GM21825 (cell line): ENCODE results near the gene BCAR1.
"Not testable (repeated sequence)": the region's sequence is repeated elsewhere in the genome, so short reads cannot be mapped to it uniquely, and the experiment has no call there.

Experiments used
- ATAC-seq: cut with Tn5 transposase; IDR thresholded peaks from one replicate; pipeline ENCODE4 v1.9.1; 2021; ENCODE audit warnings: mild to moderate bottlenecking, moderate library complexity; ENCODE audit not compliant: unreplicated experiment

BCAR1 gene

DNA sequence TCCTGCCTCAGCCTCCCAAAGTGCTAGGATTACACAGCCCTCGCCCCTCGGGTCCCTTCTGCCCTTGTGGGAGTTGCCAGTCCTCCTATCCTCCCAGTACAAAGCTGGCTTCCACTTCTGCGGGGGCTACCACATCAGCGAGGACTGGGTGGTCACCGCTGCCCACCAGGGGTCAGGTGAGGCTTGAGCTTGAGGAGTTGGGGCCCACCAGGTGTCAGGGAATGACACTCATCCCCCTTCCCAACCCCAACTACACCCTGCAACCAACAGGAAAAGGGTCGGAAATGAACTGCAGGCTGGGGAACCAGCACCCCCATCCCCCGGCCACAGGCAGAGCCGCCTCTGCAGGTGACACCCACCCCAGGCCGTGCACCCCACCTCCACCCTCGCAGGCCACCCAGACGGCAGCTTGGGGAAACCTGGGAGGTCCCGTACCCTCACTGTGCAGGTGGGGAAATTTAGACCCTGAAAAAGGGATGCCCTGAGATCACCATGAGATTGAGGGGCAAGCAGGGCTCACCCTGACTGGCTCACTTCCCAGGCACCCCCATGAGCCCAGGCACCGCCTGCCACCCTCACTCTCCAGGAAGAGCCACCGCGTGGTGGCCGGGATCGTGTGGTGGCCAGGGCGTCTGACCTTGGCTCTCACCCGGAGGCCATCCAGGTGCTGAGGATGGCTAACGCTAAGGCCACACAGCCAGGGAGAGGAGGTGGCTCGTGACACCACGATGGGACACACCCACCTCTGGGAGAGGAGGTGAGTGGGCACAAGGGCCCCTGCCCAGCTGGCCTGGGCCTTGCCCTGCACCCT is 24.7 kb downstream of the BCAR1 start:
- no peak for ATAC-seq

DNA sequence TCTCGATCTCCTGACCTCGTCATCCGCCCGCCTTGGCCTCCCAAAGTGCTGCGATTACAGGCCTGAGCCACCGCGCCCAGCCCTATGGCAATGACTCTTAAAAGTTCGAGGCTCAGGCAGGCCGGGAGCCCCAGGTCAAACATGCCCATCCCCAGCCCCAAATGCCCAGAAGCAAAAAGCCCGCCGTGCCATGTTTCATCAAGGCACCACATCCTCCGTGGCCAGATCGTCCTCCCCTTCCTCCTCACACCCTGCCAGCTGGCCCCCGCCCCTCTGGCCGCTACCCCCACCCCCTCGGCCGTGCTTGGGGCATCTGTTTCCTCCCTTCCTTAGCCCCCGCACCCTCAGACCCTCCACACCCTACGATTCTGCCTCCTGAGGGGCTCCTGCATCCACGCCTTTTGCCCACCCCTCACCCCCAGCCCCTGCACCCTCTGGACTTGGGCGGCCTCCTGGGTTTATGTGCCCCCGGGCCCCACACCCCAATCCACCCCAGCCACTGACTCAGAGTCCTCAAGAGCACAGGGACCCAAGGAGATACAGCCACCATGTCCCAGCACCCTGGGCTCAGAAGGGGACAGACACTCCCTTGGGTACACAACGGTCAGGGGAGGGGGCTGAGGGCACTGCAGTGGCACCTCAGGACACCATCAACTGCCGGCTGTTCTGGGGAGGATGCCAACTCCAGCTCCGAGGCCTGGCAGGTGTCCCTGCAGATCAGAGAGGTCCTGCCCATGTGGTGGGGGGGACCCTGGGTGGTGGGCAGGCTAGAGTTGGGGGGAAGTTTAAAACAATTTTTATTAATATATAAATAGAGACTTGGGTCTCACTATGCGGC is 25.5 kb downstream of the BCAR1 start:
- ATAC-seq, result no peak

DNA sequence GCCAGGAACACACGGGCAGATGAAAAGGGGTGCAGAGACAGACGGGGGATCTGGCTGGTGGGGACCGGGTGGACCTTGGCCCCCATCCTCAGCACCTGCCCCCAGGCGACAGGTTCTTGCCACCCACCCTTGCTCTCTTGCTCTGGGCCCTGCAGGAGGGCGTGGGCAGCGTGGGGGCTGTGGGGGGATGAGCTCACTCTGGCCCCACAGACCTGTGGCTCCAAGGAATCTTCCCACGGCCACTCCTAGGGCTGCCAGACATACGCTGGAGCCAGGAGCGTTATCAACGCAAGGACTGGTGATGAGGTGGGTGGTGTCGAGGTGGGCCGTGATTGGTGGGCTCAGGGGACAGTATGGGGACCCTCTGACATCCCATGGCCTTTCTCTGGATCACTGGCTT is 26.3 kb downstream of the BCAR1 start:
- no peak for ATAC-seq

DNA sequence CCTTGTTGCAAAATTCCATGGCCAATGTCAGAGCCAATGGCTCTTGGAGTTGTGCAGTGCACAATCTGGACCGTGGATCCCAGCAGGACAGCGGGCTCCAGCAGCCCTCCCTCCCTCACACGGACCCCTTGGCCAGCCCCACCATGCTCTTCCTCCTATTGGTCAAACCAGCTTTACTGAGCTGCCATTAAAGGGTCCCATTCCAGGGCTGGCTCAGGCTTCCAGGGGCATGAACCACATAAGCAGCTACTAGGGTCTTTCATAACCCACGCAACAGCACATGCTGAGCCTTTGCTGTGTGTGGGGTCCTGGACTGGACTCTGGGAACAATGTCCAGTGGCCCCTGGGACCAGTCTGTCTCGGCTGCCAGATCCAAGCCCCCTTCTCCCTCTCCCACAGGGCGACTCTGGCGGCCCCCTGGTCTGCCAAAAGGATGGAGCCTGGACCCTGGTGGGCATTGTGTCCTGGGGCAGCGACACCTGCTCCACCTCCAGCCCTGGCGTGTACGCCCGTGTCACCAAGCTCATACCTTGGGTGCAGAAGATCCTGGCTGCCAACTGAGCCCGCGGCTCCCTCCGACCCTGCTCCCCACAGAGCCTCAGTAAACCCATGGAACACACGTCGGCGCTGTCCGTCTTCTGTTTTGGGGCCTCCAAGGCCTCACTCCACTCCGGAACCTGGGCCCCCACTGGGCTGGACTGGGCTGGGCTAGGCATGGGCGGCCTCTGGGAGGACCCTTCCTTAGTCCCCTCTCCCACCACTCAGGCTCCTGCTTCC is 26.9 kb downstream of the BCAR1 start:
- ATAC-seq, result no peak

DNA sequence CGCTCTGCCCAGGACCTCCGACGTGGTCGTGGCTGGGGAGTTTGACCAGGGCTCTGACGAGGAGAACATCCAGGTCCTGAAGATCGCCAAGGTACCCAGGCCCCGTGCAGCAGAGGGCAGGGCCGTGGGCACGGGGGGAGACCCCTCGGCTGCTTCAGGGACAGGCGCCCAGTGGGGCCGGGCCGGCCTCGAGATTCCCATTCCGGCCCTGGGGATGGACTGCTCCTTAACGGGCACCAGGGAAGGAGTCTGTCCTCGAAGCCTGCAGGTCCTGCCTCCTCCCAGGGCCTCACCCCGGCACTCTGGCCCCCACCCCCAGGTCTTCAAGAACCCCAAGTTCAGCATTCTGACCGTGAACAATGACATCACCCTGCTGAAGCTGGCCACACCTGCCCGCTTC is 28.3 kb downstream of the BCAR1 start:
- not testable (repeated sequence) for ATAC-seq

DNA sequence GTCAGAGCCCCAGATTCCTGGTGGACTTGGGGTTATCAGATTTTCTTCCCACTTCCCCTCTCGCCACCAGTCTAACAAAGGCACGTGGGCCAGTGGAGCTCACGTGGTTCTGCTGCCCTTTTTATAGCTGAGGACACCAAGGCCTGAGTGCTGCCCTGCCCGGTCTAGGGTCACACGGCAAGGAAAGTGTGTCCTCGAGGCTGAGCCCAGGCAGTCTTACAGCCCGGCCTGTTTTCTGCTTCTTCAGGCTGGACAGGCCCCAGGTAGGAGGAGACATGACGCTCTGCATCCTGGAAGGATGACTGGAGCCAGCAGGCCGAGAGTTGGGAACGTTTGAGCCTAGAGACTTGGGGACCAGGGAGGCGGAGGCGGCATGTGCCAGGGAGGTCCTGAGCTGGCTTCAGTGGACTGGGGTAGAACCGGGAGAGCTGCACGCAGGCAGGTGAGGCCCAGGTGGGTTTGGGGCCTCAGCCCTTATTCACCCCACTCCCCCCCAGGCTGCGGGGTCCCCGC is 29.1 kb downstream of the BCAR1 start:
- ATAC-seq, result no peak

DNA sequence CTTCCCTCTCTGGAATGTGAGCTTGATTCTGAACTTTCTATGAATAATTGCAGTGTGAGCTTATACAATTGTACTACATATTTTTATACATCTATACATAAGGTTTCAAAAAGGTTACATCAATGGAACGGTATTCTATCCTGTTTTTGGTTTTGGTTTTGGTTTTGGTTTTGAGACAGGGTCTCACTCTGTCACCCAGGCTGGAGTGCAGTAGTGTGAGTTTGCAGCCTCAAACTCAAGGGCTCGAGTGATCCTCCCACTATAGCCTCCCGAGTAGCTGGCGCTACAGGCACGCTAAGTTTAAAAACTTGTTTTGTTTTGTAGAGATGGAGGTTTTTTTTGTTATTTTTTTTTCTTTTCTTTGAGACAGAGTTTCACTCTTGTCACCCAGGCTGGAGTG is 31.6 kb downstream of the BCAR1 start:
- no peak for ATAC-seq

DNA sequence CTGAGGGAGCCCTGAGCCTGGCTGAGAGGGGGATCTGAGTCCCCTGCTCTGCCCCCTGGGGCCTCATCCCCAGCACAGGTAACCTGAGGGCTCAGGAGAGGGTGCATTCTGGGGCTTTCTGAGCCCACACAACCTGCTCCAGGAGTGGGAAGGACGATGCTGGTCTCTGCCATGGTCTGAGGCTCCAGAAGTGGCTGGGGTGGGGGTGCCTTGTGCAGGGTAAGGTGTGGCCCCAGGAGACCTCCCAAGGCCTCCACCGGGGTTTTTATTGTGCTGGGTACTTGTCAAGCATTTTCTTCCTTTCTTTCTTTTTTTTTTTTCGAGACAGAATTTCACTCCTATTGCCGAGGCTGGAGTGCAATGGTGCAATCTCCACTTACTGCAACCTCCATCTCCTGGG is 32.3 kb downstream of the BCAR1 start:
- no peak for ATAC-seq

DNA sequence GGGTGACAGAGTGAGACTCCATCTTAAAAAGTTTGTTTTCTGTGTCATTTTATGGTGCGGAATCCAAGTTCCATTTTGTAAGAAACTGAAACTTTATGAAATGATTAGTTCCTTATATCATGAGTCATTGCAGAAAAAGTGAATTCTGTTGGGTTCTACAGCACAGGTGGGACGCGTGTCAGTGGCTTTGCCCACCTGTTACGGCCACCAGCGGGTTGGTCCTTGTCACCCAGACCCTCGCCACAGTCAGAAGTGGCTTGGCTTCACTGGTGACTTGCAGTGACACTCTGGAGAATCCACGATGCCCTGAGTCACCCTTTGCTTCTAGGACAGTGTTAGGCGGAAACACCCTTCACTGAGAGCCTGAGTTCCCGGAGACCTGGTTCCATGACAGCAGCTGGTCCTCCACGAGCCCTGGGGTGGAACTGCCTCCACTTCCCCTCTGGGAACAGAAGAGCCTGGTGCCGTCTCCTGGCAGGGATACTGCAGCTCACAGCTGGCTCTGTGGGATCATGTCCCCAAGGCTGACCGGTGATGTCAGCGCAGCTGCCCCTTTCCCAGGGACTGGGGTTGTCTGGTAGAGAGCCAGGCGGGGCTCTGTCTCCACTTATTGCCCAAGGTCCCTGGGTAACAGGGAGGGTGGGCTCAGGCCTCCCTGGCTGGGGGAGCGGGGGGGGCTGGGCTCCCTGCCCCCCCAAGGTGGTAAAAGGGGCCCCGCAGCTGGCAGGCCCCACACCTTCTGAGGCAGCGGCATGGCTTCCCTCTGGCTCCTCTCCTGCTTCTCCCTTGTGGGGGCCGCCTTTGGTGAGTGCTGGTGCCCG is 33.0 kb downstream of the BCAR1 start, which contains the start of gene CTRB1:
CTRB1 (plus strand) TSS at position 733 of the 821 bp plus-strand sequence; CDS start at position 753, 20 bp downstream.
- ATAC-seq, result peak; percentile 45

DNA sequence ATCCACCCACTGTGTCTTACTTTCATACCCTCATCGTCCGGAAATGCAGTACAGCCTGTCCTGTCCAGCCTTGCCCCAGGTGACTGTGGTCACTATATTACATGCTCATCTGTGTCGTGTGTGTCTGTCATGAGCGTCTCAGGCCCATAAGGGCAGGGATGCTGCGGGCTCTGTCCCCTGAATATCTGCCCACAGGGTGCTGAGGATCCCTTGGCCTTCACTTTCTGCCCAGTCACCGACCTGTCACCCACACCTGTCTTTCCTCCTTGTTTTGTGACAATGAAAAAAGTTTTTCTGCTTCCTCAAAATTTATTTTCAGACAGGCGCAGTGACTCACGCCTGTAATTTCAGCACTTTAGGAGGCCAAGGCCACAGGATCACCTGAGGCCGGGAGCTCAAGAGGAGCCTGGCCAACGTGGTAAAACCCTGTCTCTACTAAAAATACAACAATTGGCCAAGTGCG is 34.0 kb downstream of the BCAR1 start:
- no peak for ATAC-seq

DNA sequence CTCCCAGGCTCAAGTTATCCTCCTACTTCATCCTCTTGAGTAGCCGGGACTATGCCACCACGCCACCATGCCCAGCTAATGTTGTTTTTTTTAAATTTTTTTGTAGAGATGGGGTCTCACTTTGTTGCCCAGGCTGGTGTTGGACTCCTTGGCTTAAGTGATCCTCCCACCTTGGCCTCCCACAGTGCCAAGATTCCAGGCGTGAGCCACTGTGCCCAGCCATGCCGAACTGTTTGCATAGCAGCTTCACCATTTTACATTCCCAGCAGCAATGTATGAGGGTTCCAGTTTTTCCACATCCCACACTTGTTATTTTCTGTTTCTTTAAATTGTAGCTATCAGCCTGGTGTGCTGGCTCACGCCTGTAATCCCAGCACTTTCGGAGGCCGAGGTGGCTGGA is 34.8 kb downstream of the BCAR1 start:
- ATAC-seq, result no peak

DNA sequence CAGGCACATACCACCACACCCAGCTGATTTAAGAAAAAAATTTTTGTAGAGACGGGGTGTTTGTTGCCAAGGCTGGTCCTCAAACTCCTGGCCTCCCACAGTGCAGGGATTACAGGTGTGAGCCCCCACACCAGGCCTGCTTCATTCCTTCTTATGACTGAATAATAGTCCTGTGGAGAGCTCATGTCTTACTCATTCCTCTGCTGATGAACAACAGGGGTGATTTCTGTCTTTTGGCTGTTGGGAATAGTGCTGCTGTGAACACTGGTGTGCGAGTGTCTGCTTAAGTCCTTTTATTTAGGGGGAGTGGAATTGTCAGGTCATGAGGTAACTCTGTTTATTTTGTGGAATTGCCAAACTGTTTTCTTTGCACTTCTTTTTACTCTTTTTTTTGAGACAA is 35.3 kb downstream of the BCAR1 start:
- no peak for ATAC-seq

DNA sequence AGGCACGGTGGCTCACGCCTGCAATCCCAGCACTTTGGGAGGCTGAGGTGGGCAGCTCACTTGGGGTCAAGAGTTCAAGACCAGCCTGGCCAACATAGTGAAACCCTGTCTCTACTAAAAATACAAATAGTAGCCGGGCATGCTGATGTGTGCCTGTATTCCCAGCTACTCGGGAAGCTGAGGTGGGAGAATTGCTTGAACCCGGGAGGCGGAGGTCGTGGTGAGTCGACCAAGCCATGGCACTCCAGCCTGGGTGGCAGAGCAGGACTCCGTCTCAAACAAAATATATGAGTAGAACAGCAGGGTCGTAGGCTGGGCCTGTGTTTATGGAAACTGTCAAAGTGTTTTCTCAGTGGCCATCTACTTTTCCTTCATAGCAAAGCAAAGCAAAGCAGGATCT is 40.1 kb downstream of the BCAR1 start:
- ATAC-seq, result not testable (repeated sequence)

DNA sequence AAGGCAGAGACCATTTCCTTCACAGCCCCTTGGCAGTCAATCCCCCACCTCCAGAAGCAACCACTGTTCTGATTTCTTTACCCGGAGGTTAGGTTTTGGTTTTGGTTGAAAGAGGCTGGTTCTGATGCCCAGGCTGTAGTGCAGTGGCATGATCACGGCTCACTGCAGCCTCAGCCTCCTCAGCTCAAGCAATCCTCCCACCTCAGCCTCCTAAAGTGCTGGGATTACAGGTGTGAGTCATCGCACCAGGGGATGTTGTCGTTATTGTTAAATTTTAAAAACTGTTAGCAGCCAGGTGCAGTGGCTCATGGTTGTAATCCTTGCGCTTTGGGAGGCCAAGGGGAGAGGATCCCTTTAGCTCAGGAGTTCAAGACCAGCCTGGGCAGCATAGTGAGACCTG is 41.5 kb downstream of the BCAR1 start:
- no peak for ATAC-seq

DNA sequence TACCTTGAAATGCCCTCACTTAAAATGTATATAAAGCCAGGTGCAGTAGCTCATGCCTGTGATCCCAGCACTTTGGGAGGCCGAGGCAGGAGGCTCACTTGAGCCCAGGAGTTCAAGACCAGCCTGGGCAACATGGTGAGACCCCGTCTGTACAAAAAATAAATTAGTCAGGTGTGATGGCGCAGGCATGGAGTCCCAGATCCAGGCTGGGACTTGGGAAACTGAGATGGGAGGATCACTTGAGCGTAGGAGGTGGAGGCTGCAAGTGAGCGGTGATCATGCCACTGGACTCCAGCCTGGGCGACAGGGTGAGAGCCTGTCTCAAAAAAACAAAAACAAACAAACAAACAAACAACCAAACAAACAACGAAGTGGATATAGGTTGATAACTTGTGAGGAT is 41.9 kb downstream of the BCAR1 start:
- not testable (repeated sequence) for ATAC-seq

DNA sequence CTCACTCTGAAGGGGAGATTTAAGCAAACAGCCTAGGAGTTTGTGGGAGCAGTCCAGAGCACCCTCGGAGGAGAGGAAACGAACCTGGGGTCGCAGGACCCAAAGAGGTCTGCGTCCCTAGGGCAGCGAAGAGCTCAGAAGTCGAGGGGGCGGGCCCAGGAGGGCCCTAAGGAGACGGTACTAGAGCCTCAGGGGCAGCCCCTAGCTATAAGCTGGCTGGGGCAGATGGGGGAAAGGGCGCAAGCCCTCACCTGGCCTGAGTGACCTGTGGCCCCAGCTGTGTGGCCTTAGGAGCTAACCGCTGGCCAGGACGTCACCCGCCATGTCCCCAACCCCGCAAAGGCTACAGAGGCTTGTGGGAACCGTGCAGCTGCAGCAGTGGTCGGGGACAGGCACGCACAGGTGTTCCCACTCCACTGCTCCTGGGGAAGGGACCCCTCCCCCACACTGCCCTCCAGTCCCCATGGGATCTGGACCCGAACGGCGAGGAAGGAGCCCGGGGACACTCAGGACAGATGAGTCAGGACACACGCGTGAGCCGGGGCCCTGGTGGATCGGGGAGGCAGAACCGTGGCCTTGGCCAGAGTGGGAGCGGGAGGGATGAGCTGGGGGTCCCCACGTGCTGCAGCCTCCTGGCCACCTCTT is 42.4 kb downstream of the BCAR1 start:
- ATAC-seq, result no peak

DNA sequence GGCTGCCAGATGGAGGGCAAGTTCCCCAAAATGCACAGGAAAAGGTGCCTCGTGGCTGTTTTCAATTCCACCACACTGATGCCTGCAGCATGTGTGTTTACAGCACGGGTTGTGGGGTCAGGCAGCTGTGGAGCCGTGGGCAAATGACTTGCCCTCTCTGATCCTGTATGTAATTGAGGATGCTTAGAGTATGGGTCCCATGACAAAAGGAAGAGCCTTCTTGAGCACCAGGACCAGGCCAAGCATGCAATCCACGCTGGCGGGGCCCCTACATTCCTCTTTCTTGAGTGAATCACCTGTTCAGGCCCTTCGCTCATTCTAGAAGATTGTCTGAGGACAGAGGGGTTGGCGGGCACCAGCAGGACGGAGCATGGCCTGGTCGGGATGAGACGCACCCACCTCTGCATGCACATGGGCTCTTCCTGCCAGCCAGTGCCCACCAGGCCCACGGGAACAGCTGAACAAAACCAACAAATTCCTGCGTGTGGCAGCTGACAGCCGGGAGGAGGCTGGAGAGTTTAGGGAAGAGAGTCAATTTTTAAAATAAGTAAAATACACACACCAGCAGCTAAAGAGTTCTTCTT is 43.1 kb downstream of the BCAR1 start:
- ATAC-seq, result no peak

DNA sequence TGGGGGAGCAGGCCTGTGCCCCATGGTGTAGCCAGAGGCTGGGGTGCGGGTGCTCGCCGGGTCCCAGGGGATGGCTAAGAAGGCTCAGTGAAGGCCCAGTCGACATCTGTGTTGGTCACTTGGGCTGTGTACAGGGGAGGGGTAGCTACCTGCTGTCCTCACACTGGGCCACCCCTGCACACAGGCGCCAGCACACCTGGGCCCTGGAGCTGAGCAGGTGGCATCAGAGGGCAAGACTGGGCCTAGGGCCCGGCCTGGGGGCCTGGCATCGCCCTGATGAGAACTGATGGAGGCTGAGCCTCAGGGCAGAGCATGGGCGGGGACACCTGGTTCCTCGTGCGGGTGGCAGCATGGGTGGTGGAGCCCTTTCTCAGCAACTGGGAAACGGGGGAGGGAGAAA is 43.6 kb downstream of the BCAR1 start:
- no peak for ATAC-seq

DNA sequence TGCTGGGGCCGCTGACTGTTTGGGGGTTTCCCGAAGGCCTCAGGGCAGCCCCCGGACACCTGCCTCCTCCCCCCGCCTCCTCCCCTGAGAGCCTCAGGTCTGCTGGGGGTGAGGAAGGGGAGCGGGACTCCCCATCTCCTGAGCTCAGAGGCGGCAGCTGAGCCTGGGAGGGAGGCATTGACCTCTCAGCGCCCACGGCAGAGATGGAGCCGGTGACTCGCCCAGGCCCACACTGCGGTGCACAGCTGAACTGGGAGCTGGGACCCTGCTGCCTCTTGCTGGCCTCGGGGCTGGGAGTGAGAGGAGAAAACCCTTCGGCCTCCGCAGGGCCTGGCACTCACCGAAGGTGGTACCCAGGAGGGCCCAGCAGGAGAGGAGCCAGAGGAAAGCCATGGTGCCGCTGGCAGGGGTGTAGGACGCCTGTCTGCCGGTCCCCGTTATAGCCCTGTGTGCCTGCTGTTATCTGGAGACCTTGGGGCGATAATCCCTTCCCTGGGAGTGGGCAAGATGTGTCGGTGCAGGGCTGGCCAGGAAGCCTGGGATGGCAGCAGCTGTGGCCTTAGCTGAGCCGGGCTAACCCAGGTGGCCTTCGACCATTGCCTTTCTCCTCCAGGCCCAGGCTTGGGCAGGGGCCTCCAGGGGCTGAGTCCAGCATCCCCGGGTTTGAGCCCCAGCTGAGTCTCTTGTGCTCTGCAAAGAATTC is 44.5 kb downstream of the BCAR1 start, which contains the start of gene CTRB2:
CTRB2 (minus strand) TSS at position 413 of the 703 bp plus-strand sequence; CDS start at position 393, 20 bp downstream.
- no peak for ATAC-seq
